HEK293 (cell line): Measurements from ENCODE around the gene SPAST.
A peak's percentile ranks its signal among the peaks of the same experiment; 100 is the strongest.

Source experiments
- CTCF ChIA-PET: fragments of 350-600 bp; formaldehyde crosslinking; extraction: SDS; loops from one replicate; lab custom pipeline; 2021; ENCODE audit warnings: antibody characterized with exemption; lab: Yijun Ruan, JAX
- POLR2A ChIA-PET: fragments of 300-600 bp; formaldehyde crosslinking; extraction: SDS; loops from one replicate; lab custom pipeline; 2020; ENCODE audit warnings: antibody characterized with exemption, inconsistent platforms; lab: Yijun Ruan, JAX
- H3K27ac ChIP-seq: fragments of 200-500 bp; sonication (Bioruptor generic); 2 replicates; pipeline ENCODE4 v1.5.1; 2014; ENCODE audit warnings: low read depth, low read length, control low read depth, inconsistent platforms; ENCODE audit errors: extremely low read depth
- H3K36me3 ChIP-seq, 2 experiments: fragments of 200-500 bp in 1 of 2; sonication (Bioruptor generic) in 1 of 2; 1 replicate in 1 of 2; 2 replicates in 1 of 2; pipeline ENCODE4 v1.5.1; 2014 to 2017; ENCODE audit warnings: inconsistent platforms in 2 of 2, low read length in 2 of 2; ENCODE audit not compliant: control insufficient read depth in 2 of 2, insufficient read depth in 1 of 2
- H3K4me1 ChIP-seq: fragments of 200-500 bp; sonication (Bioruptor generic); 2 replicates; pipeline ENCODE4 v1.5.1; 2014; ENCODE audit warnings: mild to moderate bottlenecking, low read length, inconsistent platforms; ENCODE audit not compliant: control insufficient read depth, insufficient read depth
- H3K4me3 ChIP-seq: 2 replicates; pipeline ENCODE4 v1.5.1; 2011; ENCODE audit warnings: low read depth, mild to moderate bottlenecking, control low read depth, low read length, moderate library complexity
- H3K9me3 ChIP-seq: fragments of 200-500 bp; sonication (Bioruptor generic); 2 replicates; pipeline ENCODE4 v1.5.1; 2014; ENCODE audit warnings: low read depth, low read length, inconsistent platforms; ENCODE audit not compliant: control insufficient read depth, insufficient read depth
- GLIS1 ChIP-seq: fragments of 450-650 bp; formaldehyde crosslinking; IDR thresholded peaks from 2 replicates; pipeline ENCODE4 v1.5.1; 2016; ENCODE audit warnings: missing biosample characterization, missing genetic modification characterization
- HIC1 ChIP-seq: fragments of 450-650 bp; formaldehyde crosslinking; IDR thresholded peaks from 2 replicates; pipeline ENCODE4 v1.5.1; 2016; ENCODE audit warnings: missing biosample characterization, missing genetic modification characterization
- IKZF3 ChIP-seq: fragments of 450-650 bp; IDR thresholded peaks from 2 replicates; pipeline ENCODE4 v1.5.0; 2018; ENCODE audit warnings: missing biosample characterization, mild to moderate bottlenecking, missing genetic modification characterization, moderate library complexity
- OSR2 ChIP-seq: fragments of 450-650 bp; formaldehyde crosslinking; IDR thresholded peaks from 2 replicates; pipeline ENCODE4 v1.5.1; 2016; ENCODE audit warnings: missing biosample characterization, missing genetic modification characterization
- PBX3 ChIP-seq: sonication (generic); formaldehyde crosslinking; IDR thresholded peaks from 2 replicates; pipeline ENCODE4 v1.8.1; 2022; ENCODE audit warnings: mild to moderate bottlenecking, moderate library complexity, missing genetic modification reagents
- SP2 ChIP-seq: fragments of 450-650 bp; formaldehyde crosslinking; IDR thresholded peaks from 2 replicates; pipeline ENCODE4 v1.5.1; 2016; ENCODE audit warnings: missing biosample characterization, missing genetic modification characterization
- SP7 ChIP-seq: fragments of 450-650 bp; formaldehyde crosslinking; IDR thresholded peaks from 2 replicates; pipeline ENCODE4 v1.5.1; 2016; ENCODE audit warnings: missing biosample characterization, missing genetic modification characterization
- ZBTB8A ChIP-seq: fragments of 450-650 bp; formaldehyde crosslinking; IDR thresholded peaks from 2 replicates; pipeline ENCODE4 v1.5.1; 2016; ENCODE audit warnings: missing biosample characterization, missing genetic modification characterization
- ZFP41 ChIP-seq: fragments of 450-650 bp; formaldehyde crosslinking; IDR thresholded peaks from 2 replicates; pipeline ENCODE4 v1.5.1; 2016; ENCODE audit warnings: missing biosample characterization, missing genetic modification characterization, borderline replicate concordance
- ZNF112 ChIP-seq: fragments of 450-650 bp; formaldehyde crosslinking; IDR thresholded peaks from 2 replicates; pipeline ENCODE4 v1.5.0; 2017; ENCODE audit warnings: missing biosample characterization, missing genetic modification characterization
- ZNF18 ChIP-seq: fragments of 450-650 bp; formaldehyde crosslinking; IDR thresholded peaks from 2 replicates; pipeline ENCODE4 v1.5.1; 2016; ENCODE audit warnings: missing biosample characterization, missing genetic modification characterization
- ZNF19 ChIP-seq: fragments of 450-650 bp; formaldehyde crosslinking; IDR thresholded peaks from 2 replicates; pipeline ENCODE4; 2016; ENCODE audit warnings: missing biosample characterization, missing genetic modification characterization, low read depth
- ZNF248 ChIP-seq: fragments of 450-650 bp; formaldehyde crosslinking; IDR thresholded peaks from 2 replicates; pipeline ENCODE4 v1.5.1; 2017; ENCODE audit warnings: missing biosample characterization, missing genetic modification characterization
- ZNF302 ChIP-seq: fragments of 450-650 bp; formaldehyde crosslinking; IDR thresholded peaks from 2 replicates; pipeline ENCODE4 v1.5.1; 2016; ENCODE audit warnings: missing biosample characterization, missing genetic modification characterization, low read depth
- ZNF394 ChIP-seq: fragments of 450-650 bp; formaldehyde crosslinking; IDR thresholded peaks from 2 replicates; pipeline ENCODE4 v1.5.1; 2016; ENCODE audit warnings: missing biosample characterization, missing genetic modification characterization, mild to moderate bottlenecking, moderate library complexity, borderline replicate concordance
- ZNF398 ChIP-seq: fragments of 450-650 bp; formaldehyde crosslinking; IDR thresholded peaks from 2 replicates; pipeline ENCODE4 v1.5.1; 2017; ENCODE audit warnings: missing biosample characterization, missing genetic modification characterization
- ZNF416 ChIP-seq: fragments of 450-650 bp; formaldehyde crosslinking; IDR thresholded peaks from 2 replicates; pipeline ENCODE4 v1.5.1; 2016; ENCODE audit warnings: missing biosample characterization, missing genetic modification characterization
- ZNF423 ChIP-seq: fragments of 450-650 bp; formaldehyde crosslinking; IDR thresholded peaks from 2 replicates; pipeline ENCODE4 v1.5.1; 2016; ENCODE audit warnings: missing biosample characterization, missing genetic modification characterization
- ZNF473 ChIP-seq: fragments of 450-650 bp; formaldehyde crosslinking; IDR thresholded peaks from 2 replicates; pipeline ENCODE4 v1.5.1; 2017; ENCODE audit warnings: missing biosample characterization, missing genetic modification characterization
- ZNF48 ChIP-seq: fragments of 450-650 bp; formaldehyde crosslinking; IDR thresholded peaks from 2 replicates; pipeline ENCODE4 v1.5.1; 2016; ENCODE audit warnings: missing biosample characterization, missing genetic modification characterization
- ZNF488 ChIP-seq: fragments of 450-650 bp; formaldehyde crosslinking; IDR thresholded peaks from 2 replicates; pipeline ENCODE4 v1.5.1; 2016; ENCODE audit warnings: missing biosample characterization, missing genetic modification characterization
- ZNF510 ChIP-seq: fragments of 450-650 bp; formaldehyde crosslinking; IDR thresholded peaks from 2 replicates; pipeline ENCODE4 v1.5.1; 2018; ENCODE audit warnings: mild to moderate bottlenecking, missing genetic modification characterization, missing biosample characterization; ENCODE audit not compliant: insufficient replicate concordance
- ZNF560 ChIP-seq: fragments of 450-650 bp; formaldehyde crosslinking; IDR thresholded peaks from 2 replicates; pipeline ENCODE4 v1.5.1; 2017; ENCODE audit warnings: missing biosample characterization, missing genetic modification characterization, borderline replicate concordance
- ZNF580 ChIP-seq: fragments of 450-650 bp; formaldehyde crosslinking; IDR thresholded peaks from 2 replicates; pipeline ENCODE4 v1.5.1; 2016; ENCODE audit warnings: missing biosample characterization, missing genetic modification characterization
- ZNF791 ChIP-seq: fragments of 450-650 bp; formaldehyde crosslinking; IDR thresholded peaks from 2 replicates; pipeline ENCODE4 v1.5.1; 2016; ENCODE audit warnings: missing biosample characterization, missing genetic modification characterization
- ZNF837 ChIP-seq: fragments of 450-650 bp; formaldehyde crosslinking; IDR thresholded peaks from 2 replicates; pipeline ENCODE4 v1.5.1; 2016; ENCODE audit warnings: missing biosample characterization, missing genetic modification characterization
- TF ChIP-seq, protein P1 (sequence below): fragments of 450-650 bp; formaldehyde crosslinking; IDR thresholded peaks from 2 replicates; pipeline ENCODE4 v1.5.0; 2017; ENCODE audit warnings: missing biosample characterization, missing genetic modification characterization, borderline replicate concordance

Gene SPAST

GRCh38 chr2:32063310-32064020 is at the start of gene SPAST:
Gene SPAST (plus strand): TSS chr2:32063556. CDS start chr2:32063832, 276 bp downstream.
- ChIA-PET POLR2A (interaction anchor here (0.6 to 3.8 kb wide), 20 partner anchors 8 to 369 kb away, joined by 3 to 104 read pairs (median 4); partner anchors contain the start of genes DPY30, MEMO1 and SLC30A6), CTCF (interaction anchor here (0.6 to 1.7 kb wide), 4 partner anchors 11 to 50 kb away, joined by 3 to 5 read pairs (median 4); no protein-coding TSS in a partner anchor)
- Histone ChIP-seq H3K36me3 (no peaks in the 10 kb centered on the region; a peak in 1 of 3 replicates), H3K4me1 (no peaks in the 10 kb centered on the region; the same call in 1 of the 2 replicates), H3K9me3 (no peaks in the 10 kb centered on the region), H3K4me3 (peak within 1 kb of the TSS; percentile 89), H3K27ac (peak within 1 kb of the TSS; percentile 81)
- TF ChIP-seq ZNF248 (tag by site-specific recombination) (no peak), HIC1 (tag by site-specific recombination) (0 out of 2 replicates have a peak, but pooled peaks have one; percentile 41), ZNF302 (tag by site-specific recombination) (no peak), ZNF837 (no peak), ZNF18 (tag by site-specific recombination) (no peak), ZNF488 (no peak), ZNF580 (no peak), ZNF398 (tag by site-specific recombination) (no peak), ZBTB8A (tag by site-specific recombination) (peak; percentile 32; the same call in 1 of the 2 replicates), ZNF112 (tag by site-specific recombination) (no peak), GLIS1 (tag by site-specific recombination) (peak; percentile 61), IKZF3 (tag by site-specific recombination) (peak; percentile 96), SP2 (tag by site-specific recombination) (peak; percentile 79), ZNF416 (no peak), ZNF473 (tag by site-specific recombination) (no peak), ZNF394 (tag by site-specific recombination) (no peak), ZNF48 (no peak), ZNF423 (no peak), PBX3 (CRISPR knock-in tag) (no peak), ZFP41 (tag by site-specific recombination) (no peak), ZNF560 (tag by site-specific recombination) (no peak), ZNF510 (tag by site-specific recombination) (no peak), SP7 (tag by site-specific recombination) (peak; percentile 44; the same call in 1 of the 2 replicates), ZNF19 (tag by site-specific recombination) (no peak), ZNF791 (tag by site-specific recombination) (no peak), OSR2 (tag by site-specific recombination) (peak; percentile 58; the same call in 1 of the 2 replicates)
- TF ChIP-seq, protein P1, sequence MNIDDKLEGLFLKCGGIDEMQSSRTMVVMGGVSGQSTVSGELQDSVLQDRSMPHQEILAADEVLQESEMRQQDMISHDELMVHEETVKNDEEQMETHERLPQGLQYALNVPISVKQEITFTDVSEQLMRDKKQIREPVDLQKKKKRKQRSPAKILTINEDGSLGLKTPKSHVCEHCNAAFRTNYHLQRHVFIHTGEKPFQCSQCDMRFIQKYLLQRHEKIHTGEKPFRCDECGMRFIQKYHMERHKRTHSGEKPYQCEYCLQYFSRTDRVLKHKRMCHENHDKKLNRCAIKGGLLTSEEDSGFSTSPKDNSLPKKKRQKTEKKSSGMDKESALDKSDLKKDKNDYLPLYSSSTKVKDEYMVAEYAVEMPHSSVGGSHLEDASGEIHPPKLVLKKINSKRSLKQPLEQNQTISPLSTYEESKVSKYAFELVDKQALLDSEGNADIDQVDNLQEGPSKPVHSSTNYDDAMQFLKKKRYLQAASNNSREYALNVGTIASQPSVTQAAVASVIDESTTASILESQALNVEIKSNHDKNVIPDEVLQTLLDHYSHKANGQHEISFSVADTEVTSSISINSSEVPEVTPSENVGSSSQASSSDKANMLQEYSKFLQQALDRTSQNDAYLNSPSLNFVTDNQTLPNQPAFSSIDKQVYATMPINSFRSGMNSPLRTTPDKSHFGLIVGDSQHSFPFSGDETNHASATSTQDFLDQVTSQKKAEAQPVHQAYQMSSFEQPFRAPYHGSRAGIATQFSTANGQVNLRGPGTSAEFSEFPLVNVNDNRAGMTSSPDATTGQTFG (tag by site-specific recombination): no peak
